SK-N-SH (cell line): ENCODE measurements around the gene CCDC187. TPM values are rescaled to one million over a fixed set of nuclear protein-coding genes. Genes with fewer than 3 reads are reported as not detected.

Source experiments
- CTCF ChIA-PET: fragments of 300-600, 350-600 bp; formaldehyde crosslinking; extraction: SDS; loops from one replicate; lab custom pipeline; 2021; lab: Yijun Ruan, JAX
- POLR2A ChIA-PET: fragments of 350-600 bp; sonication (Branson Sonifier 250); formaldehyde crosslinking; extraction: SDS; loops from one replicate; lab custom pipeline; 2020; ENCODE audit warnings: antibody characterized with exemption, inconsistent platforms; lab: Yijun Ruan, JAX
- DNase-seq: peaks from one replicate; pipeline ENCODE4 v3.0.0; 2012
- H2AFZ ChIP-seq: fragments of 200-600 bp; sonication (generic); 2 replicates; pipeline ENCODE4 v1.8.1; 2016; ENCODE audit warnings: antibody characterized with exemption, mild to moderate bottlenecking, low read depth
- H3F3A ChIP-seq: fragments of 200-600 bp; sonication (generic); replicated peaks from 2 replicates; pipeline ENCODE3; 2016; ENCODE audit warnings: antibody characterized with exemption, mild to moderate bottlenecking; ENCODE audit not compliant: insufficient read depth
- H3K27ac ChIP-seq, 2 experiments: fragments of 200-500 bp in 1 of 2; fragments of 200-600 bp in 1 of 2; sonication (Bioruptor generic) in 1 of 2; sonication (generic), shearing (Covaris generic) in 1 of 2; 2 replicates each; pipeline versions ENCODE4 v1.5.1 to v1.6.1; 2014 to 2016; ENCODE audit warnings: low read depth in 2 of 2, inconsistent platforms in 1 of 2, low read length in 1 of 2, mild to moderate bottlenecking in 1 of 2, mixed read lengths in 1 of 2
- H3K27me3 ChIP-seq: fragments of 200-600 bp; sonication (generic), shearing (Covaris generic); 2 replicates; pipeline ENCODE4 v1.6.1; 2016; ENCODE audit warnings: mixed run types; ENCODE audit not compliant: insufficient read depth
- H3K36me3 ChIP-seq, 2 experiments: fragments of 200-500 bp in 1 of 2; fragments of 200-600 bp in 1 of 2; sonication (Bioruptor generic) in 1 of 2; sonication (generic) in 1 of 2; replicated peaks in 1 of 2; 2 replicates each; pipeline versions ENCODE3 to v1.5.1; 2014 to 2016; ENCODE audit warnings: low read length in 1 of 2, mild to moderate bottlenecking in 1 of 2; ENCODE audit not compliant: insufficient read depth in 2 of 2, control insufficient read depth in 1 of 2
- H3K4me1 ChIP-seq, 2 experiments: fragments of 200-500 bp in 1 of 2; fragments of 200-600 bp in 1 of 2; sonication (Bioruptor generic) in 1 of 2; sonication (generic), shearing (Covaris generic) in 1 of 2; 2 replicates each; pipeline versions ENCODE4 v1.5.1 to v1.6.1; 2014 to 2016; ENCODE audit warnings: low read depth in 1 of 2, low read length in 1 of 2, mixed run types in 1 of 2; ENCODE audit not compliant: insufficient read depth in 2 of 2, control insufficient read depth in 1 of 2
- H3K4me2 ChIP-seq: fragments of 200-600 bp; sonication (generic), shearing (Covaris generic); 2 replicates; pipeline ENCODE4 v1.6.1; 2017; ENCODE audit warnings: mixed run types
- H3K4me3 ChIP-seq, 2 experiments: fragments of 200-500 bp in 1 of 2; fragments of 200-600 bp in 1 of 2; sonication (Bioruptor generic) in 1 of 2; sonication (generic), shearing (Covaris generic) in 1 of 2; 2 replicates each; pipeline versions ENCODE4 v1.5.1 to v1.8.1; 2014 to 2016; ENCODE audit warnings: low read depth in 2 of 2, inconsistent platforms in 1 of 2, low read length in 1 of 2, mild to moderate bottlenecking in 1 of 2, mixed read lengths in 1 of 2, moderate library complexity in 1 of 2
- H3K79me2 ChIP-seq: fragments of 200-600 bp; sonication (generic); 2 replicates; pipeline ENCODE4 v1.8.1; 2017; ENCODE audit warnings: mild to moderate bottlenecking; ENCODE audit not compliant: insufficient read depth
- H3K9ac ChIP-seq: fragments of 200-600 bp; sonication (generic); 2 replicates; pipeline ENCODE4 v1.6.1; 2017; ENCODE audit warnings: mixed run types
- H3K9me2 ChIP-seq: fragments of 200-600 bp; sonication (generic); 2 replicates; pipeline ENCODE4 v1.6.1; 2017; ENCODE audit warnings: mixed run types
- H3K9me3 ChIP-seq: fragments of 200-600 bp; sonication (generic); 2 replicates; pipeline ENCODE4 v1.6.1; 2017; ENCODE audit warnings: mixed run types, mild to moderate bottlenecking, moderate library complexity
- H4K20me1 ChIP-seq: fragments of 200-600 bp; sonication (generic); 2 replicates; pipeline ENCODE4 v1.6.1; 2017; ENCODE audit warnings: mild to moderate bottlenecking, mixed run types; ENCODE audit not compliant: insufficient read depth
- ELF1 ChIP-seq: IDR thresholded peaks from 2 replicates; pipeline ENCODE4 v1.4.0; 2012
- FOSL2 ChIP-seq: IDR thresholded peaks from 2 replicates; pipeline ENCODE4 v1.4.0; 2012; ENCODE audit warnings: low read depth, mild to moderate bottlenecking, moderate library complexity, borderline replicate concordance
- FOXM1 ChIP-seq: IDR thresholded peaks from 2 replicates; pipeline ENCODE4 v1.4.0; 2012; ENCODE audit warnings: low read depth, mild to moderate bottlenecking
- GABPA ChIP-seq: IDR thresholded peaks from 2 replicates; pipeline ENCODE4 v1.4.0; 2012; ENCODE audit warnings: low read depth, mild to moderate bottlenecking
- JUND ChIP-seq: IDR thresholded peaks from 2 replicates; pipeline ENCODE4 v1.4.0; 2012
- MXI1 ChIP-seq: IDR thresholded peaks from 2 replicates; pipeline ENCODE4 v1.6.1; 2012; ENCODE audit warnings: mild to moderate bottlenecking, low read depth, low read length, improper control_type of control experiment
- POLR2AphosphoS5 ChIP-seq: IDR thresholded peaks from 2 replicates; pipeline ENCODE4 v1.6.1; 2012; ENCODE audit warnings: low read depth, low read length
- RAD21 ChIP-seq: IDR thresholded peaks from 2 replicates; pipeline ENCODE4 v1.6.1; 2012; ENCODE audit warnings: mild to moderate bottlenecking, low read length
- RXRA ChIP-seq: IDR thresholded peaks from 2 replicates; pipeline ENCODE4 v1.4.0; 2012; ENCODE audit warnings: low read depth, mild to moderate bottlenecking, borderline replicate concordance
- USF1 ChIP-seq: IDR thresholded peaks from 2 replicates; pipeline ENCODE4 v1.4.0; 2012; ENCODE audit warnings: low read depth, borderline replicate concordance
- WGBS: methylation state at CpG from one replicate; pipeline ENCODE4 v1.1.6; 2017; ENCODE audit warnings: low lambda C conversion rate; 5-methylcytosine and 5-hydroxymethylcytosine counted together
- polyA plus RNA-seq, 3 experiments: library from polyadenylated mRNA; depleted of rRNA; stranded (reverse); fragments of >200 nt; gene quantifications; 2 replicates each; pipeline ENCODE4 v1.2.3, GENCODE V29; 2012

Gene CCDC187
- polyA plus RNA-seq, 1 of the 3 experiments (the other 2 are of a cell fraction): not detected

GRCh38 chr9:136268735-136269134 lies 35.2 kb downstream of the CCDC187 start:
- no peaks in the 10 kb centered on the region for H3K36me3 ChIP-seq
- CTCF ChIA-PET: interaction anchor here (0.6 to 6.3 kb wide), 7 partner anchors 8 to 136 kb away, joined by 3 to 51 read pairs (median 4); no protein-coding TSS in a partner anchor
- peaks cover 0 to 15% of the 10 kb centered on the region in 2 experiments; a peak in 1 of 4 replicates for H3K4me1 ChIP-seq
- H3K9me3 ChIP-seq: no peaks in the 10 kb centered on the region
- no peak for DNase-seq
- no peak overlapping the region for H2AFZ ChIP-seq
- no peak overlapping the region for H3K4me2 ChIP-seq
- H3K27ac ChIP-seq: no peak overlapping the region
- no peaks in the 10 kb centered on the region for H3K79me2 ChIP-seq
- no peak overlapping the region for H3K9ac ChIP-seq
- TF ChIP-seq FOXM1: no peak
- no peak for TF ChIP-seq FOSL2
- no peak for TF ChIP-seq JUND
- no peak for TF ChIP-seq GABPA
- TF ChIP-seq USF1: no peak
- no peak for TF ChIP-seq ELF1
- TF ChIP-seq MXI1: no peak
- no peak for TF ChIP-seq RXRA
- TF ChIP-seq, all 33 proteins: peak for 0
- Histone ChIP-seq H3F3A (no peaks in the 10 kb centered on the region), H4K20me1 (no peaks in the 10 kb centered on the region), H3K9me2 (no peaks in the 10 kb centered on the region), H3K27me3 (peaks cover 12% of the 10 kb centered on the region; the same call in 1 of the 2 replicates), H3K4me3 (no peak overlapping the region)
- 79% methylated on average over 6 of the region's 6 CpGs for WGBS
- POLR2A ChIA-PET: interaction anchor here (1.5 kb wide), 1 partner anchor 98 kb away, joined by 3 read pairs; no protein-coding TSS in a partner anchor

- Histone ChIP-seq H4K20me1 (no peaks in the 10 kb centered on the region), H3K4me2 (no peak overlapping the region), H3K27ac (no peak overlapping the region), H2AFZ (no peak overlapping the region), H3K9ac (no peak overlapping the region), H3K27me3 (peaks cover 8% of the 10 kb centered on the region; the same call in 1 of the 2 replicates), H3K36me3 (no peaks in the 10 kb centered on the region), H3K9me3 (no peaks in the 10 kb centered on the region), H3F3A (no peaks in the 10 kb centered on the region), H3K4me3 (no peak overlapping the region), H3K79me2 (no peaks in the 10 kb centered on the region), H3K4me1 (peaks cover 0 to 15% of the 10 kb centered on the region in 2 experiments; a peak in 1 of 4 replicates), H3K9me2 (no peaks in the 10 kb centered on the region)
- TF ChIP-seq RAD21 (peak; percentile 46; the same call in 1 of the 2 replicates), POLR2AphosphoS5 (no peak)
- WGBS: 80% methylated on average over 6 of the region's 6 CpGs
- ChIA-PET POLR2A (interaction anchor here (1.5 kb wide), 1 partner anchor 98 kb away, joined by 3 read pairs; no protein-coding TSS in a partner anchor), CTCF (interaction anchor here (0.6 to 6.3 kb wide), 9 partner anchors 9 to 151 kb away, joined by 3 to 51 read pairs (median 6); no protein-coding TSS in a partner anchor)
- no peak for DNase-seq
These were observed 35.6 kb downstream of the CCDC187 start for GRCh38 chr9:136268318-136268717.
